NCI-H146 (cell line): ENCODE data around the gene AGPAT3.

Source experiments
- DNase-seq: peaks from one replicate; lab custom pipeline; 2025; lab: John Stamatoyannopoulos, UW

The AGPAT3 gene

GRCh38 chr21:43907751-43908150 lies 42.7 kb downstream of the AGPAT3 start:
- DNase-seq = no peak

GRCh38 chr21:43908167-43908566 lies 43.1 kb downstream of the AGPAT3 start:
- DNase-seq = no peak

- DNase-seq = no peak
Observed at GRCh38 chr21:43909741-43910400, 44.8 kb downstream of the AGPAT3 start.

- no peak for DNase-seq
Observed at GRCh38 chr21:43910460-43910859, 45.4 kb downstream of the AGPAT3 start.

- DNase-seq = no peak
Observed at GRCh38 chr21:43911015-43911934, 46.3 kb downstream of the AGPAT3 start.

GRCh38 chr21:43911935-43912487 lies 47.0 kb downstream of the AGPAT3 start:
- DNase-seq = no peak

- DNase-seq = no peak
Observed at GRCh38 chr21:43912500-43912899, 47.5 kb downstream of the AGPAT3 start.

- DNase-seq = no peak
Observed at GRCh38 chr21:43912910-43913309, 47.9 kb downstream of the AGPAT3 start.

GRCh38 chr21:43913928-43914327 lies 48.9 kb downstream of the AGPAT3 start:
- no peak for DNase-seq

GRCh38 chr21:43916076-43916475 lies 51.1 kb downstream of the AGPAT3 start:
- no peak for DNase-seq

- DNase-seq = no peak
Observed at GRCh38 chr21:43916691-43917514, 51.9 kb downstream of the AGPAT3 start.

GRCh38 chr21:43917515-43918384 lies 52.7 kb downstream of the AGPAT3 start:
- no peak for DNase-seq

- DNase-seq = no peak
Observed at GRCh38 chr21:43918385-43918947, 53.4 kb downstream of the AGPAT3 start.

- DNase-seq = no peak
Observed at GRCh38 chr21:43919283-43919682, 54.3 kb downstream of the AGPAT3 start.

- DNase-seq = peak; percentile 3
Observed at GRCh38 chr21:43919871-43920801, 55.1 kb downstream of the AGPAT3 start.

- peak; percentile 76 for DNase-seq
Observed at GRCh38 chr21:43921571-43921978, 56.6 kb downstream of the AGPAT3 start.

GRCh38 chr21:43921979-43922945 lies 57.2 kb downstream of the AGPAT3 start:
- DNase-seq = no peak

GRCh38 chr21:43922949-43923348 lies 57.9 kb downstream of the AGPAT3 start:
- no peak for DNase-seq
